OCI-LY1 (cell line): Measurements from ENCODE around the gene GPD2.

ENCODE experiments used
- EZH2 ChIP-seq: fragments of 200-600 bp; sonication (generic), shearing (Covaris generic); IDR thresholded peaks from 2 replicates; pipeline ENCODE4 v1.8.0; 2017; ENCODE audit warnings: borderline replicate concordance, mixed run types, mild to moderate bottlenecking, antibody characterized with exemption, low read length, moderate library complexity, mixed read lengths
- TF ChIP-seq, protein P1 (sequence below): fragments of 200-600 bp; sonication (generic), shearing (Covaris generic); IDR thresholded peaks from 2 replicates; pipeline ENCODE4 v1.5.1; 2017; ENCODE audit warnings: mild to moderate bottlenecking, antibody characterized with exemption, low read length, moderate library complexity, mixed read lengths

- TF ChIP-seq, protein P1, sequence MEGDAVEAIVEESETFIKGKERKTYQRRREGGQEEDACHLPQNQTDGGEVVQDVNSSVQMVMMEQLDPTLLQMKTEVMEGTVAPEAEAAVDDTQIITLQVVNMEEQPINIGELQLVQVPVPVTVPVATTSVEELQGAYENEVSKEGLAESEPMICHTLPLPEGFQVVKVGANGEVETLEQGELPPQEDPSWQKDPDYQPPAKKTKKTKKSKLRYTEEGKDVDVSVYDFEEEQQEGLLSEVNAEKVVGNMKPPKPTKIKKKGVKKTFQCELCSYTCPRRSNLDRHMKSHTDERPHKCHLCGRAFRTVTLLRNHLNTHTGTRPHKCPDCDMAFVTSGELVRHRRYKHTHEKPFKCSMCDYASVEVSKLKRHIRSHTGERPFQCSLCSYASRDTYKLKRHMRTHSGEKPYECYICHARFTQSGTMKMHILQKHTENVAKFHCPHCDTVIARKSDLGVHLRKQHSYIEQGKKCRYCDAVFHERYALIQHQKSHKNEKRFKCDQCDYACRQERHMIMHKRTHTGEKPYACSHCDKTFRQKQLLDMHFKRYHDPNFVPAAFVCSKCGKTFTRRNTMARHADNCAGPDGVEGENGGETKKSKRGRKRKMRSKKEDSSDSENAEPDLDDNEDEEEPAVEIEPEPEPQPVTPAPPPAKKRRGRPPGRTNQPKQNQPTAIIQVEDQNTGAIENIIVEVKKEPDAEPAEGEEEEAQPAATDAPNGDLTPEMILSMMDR: no peak
- no peak for TF ChIP-seq EZH2
Measured at GRCh38 chr2:156399950-156400705, 36.1 kb upstream of the GPD2 start.
